Activated CD8-positive, alpha-beta T cell treated with anti-CD3 and anti-CD28 coated beads for 36 hours (primary cell): ENCODE results near the gene PIAS1. TPM values are rescaled to one million over a fixed set of nuclear protein-coding genes. Genes with fewer than 3 reads are reported as not detected.

Experiments used
- ATAC-seq: fragments of 200-7000 bp; cut with Tn5 transposase; one replicate; pipeline ENCODE4 v1.10.0; 2021; ENCODE audit warnings: mild to moderate bottlenecking, moderate library complexity
- CTCF ChIA-PET: fragments of 350-600 bp; sonication (Branson Sonifier 250); formaldehyde crosslinking; loops from one replicate; lab custom pipeline; 2021; ENCODE audit warnings: antibody characterized with exemption; lab: Charles Lee
- POLR2A ChIA-PET: fragments of 350-600 bp; sonication (Branson Sonifier 250); formaldehyde crosslinking; loops from one replicate; lab custom pipeline; 2021; ENCODE audit warnings: antibody characterized with exemption; lab: Charles Lee
- DNase-seq: peaks from one replicate; pipeline ENCODE4 v3.0.0-alpha.2; 2020
- H3K27ac Mint-ChIP-seq: one replicate; pipeline ENCODE4 v1.8.0; 2021; ENCODE audit warnings: mild to moderate bottlenecking, mixed read lengths
- H3K27me3 Mint-ChIP-seq: one replicate; pipeline ENCODE4 v1.8.0; 2021; ENCODE audit warnings: mixed read lengths
- H3K36me3 Mint-ChIP-seq: one replicate; pipeline ENCODE4 v1.8.0; 2021; ENCODE audit warnings: low read depth, mixed read lengths
- H3K4me1 Mint-ChIP-seq: one replicate; pipeline ENCODE4 v1.8.0; 2021; ENCODE audit warnings: low read depth, mixed read lengths
- H3K4me3 Mint-ChIP-seq: one replicate; pipeline ENCODE4 v1.8.0; 2021; ENCODE audit warnings: mild to moderate bottlenecking, moderate library complexity, mixed read lengths
- H3K9me3 Mint-ChIP-seq: one replicate; pipeline ENCODE4 v1.8.0; 2021; ENCODE audit warnings: mixed read lengths
- CTCF ChIP-seq: fragments of 200-600 bp; IDR thresholded peaks from one replicate; pipeline ENCODE4 v1.8.0; 2022; ENCODE audit warnings: antibody characterized with exemption, mild to moderate bottlenecking
- intact Hi-C: fragments of 100-400 bp; cut with micrococcal nuclease; formaldehyde crosslinking; loops from one replicate; pipeline ENCODE4 v1.10.0; 2022
- total RNA-seq, 2 experiments: library from RNA; stranded (reverse); gene quantifications; one replicate each; pipeline ENCODE4 v1.2.3, GENCODE V29; 2021

Gene PIAS1
- total RNA-seq, 2 experiments from 2014 or later, result 26.0 to 29.8 TPM

- DNase-seq (no peak), ATAC-seq (no peak)
- H3K27ac Mint-ChIP-seq, result no peak overlapping the region
- intact Hi-C loops, result no loop called here
- CTCF ChIA-PET, result interaction anchor here (1.2 to 3.3 kb wide), 2 partner anchors 18 to 72 kb away, joined by 3 to 14 read pairs; no protein-coding TSS in a partner anchor
- no peaks in the 10 kb centered on the region for H3K9me3 Mint-ChIP-seq
- H3K4me3 Mint-ChIP-seq, result no peak overlapping the region
- H3K36me3 Mint-ChIP-seq, result no peaks in the 10 kb centered on the region
- POLR2A ChIA-PET, result no interaction called here
- TF ChIP-seq CTCF, result no peak
- peaks cover 2% of the 10 kb centered on the region for H3K27me3 Mint-ChIP-seq
- H3K4me1 Mint-ChIP-seq, result peaks cover 9% of the 10 kb centered on the region
Measured at GRCh38 chr15:68235022-68235421, 180.9 kb downstream of the PIAS1 start.

GRCh38 chr15:68239025-68239424 is 184.9 kb downstream of the PIAS1 start:
- ChIA-PET CTCF (interaction anchor here (1.4 kb wide), 1 partner anchor 14 kb away, joined by 5 read pairs; no protein-coding TSS in a partner anchor), POLR2A (no interaction called here)
- ATAC-seq (no peak), DNase-seq (no peak)
- H3K27me3 Mint-ChIP-seq, result peaks cover 2% of the 10 kb centered on the region
- no peak overlapping the region for H3K4me3 Mint-ChIP-seq
- intact Hi-C loops, result no loop called here
- peaks cover 3% of the 10 kb centered on the region for H3K9me3 Mint-ChIP-seq
- H3K4me1 Mint-ChIP-seq, result no peaks in the 10 kb centered on the region
- peaks cover 5% of the 10 kb centered on the region for H3K36me3 Mint-ChIP-seq
- TF ChIP-seq CTCF, result no peak
- no peak overlapping the region for H3K27ac Mint-ChIP-seq

GRCh38 chr15:68241088-68241935 is 187.2 kb downstream of the PIAS1 start:
- CTCF ChIA-PET, result interaction anchor here (1.9 kb wide), 1 partner anchor 11 kb away, joined by 7 read pairs; no protein-coding TSS in a partner anchor
- DNase-seq (no peak), ATAC-seq (no peak)
- POLR2A ChIA-PET, result interaction anchor here (1.0 kb wide), 1 partner anchor 80 kb away, joined by 3 read pairs; no protein-coding TSS in a partner anchor
- Mint-ChIP-seq H3K9me3 (peaks cover 9% of the 10 kb centered on the region), H3K36me3 (peaks cover 8% of the 10 kb centered on the region), H3K27ac (no peak overlapping the region), H3K4me3 (no peak overlapping the region), H3K27me3 (peaks cover 2% of the 10 kb centered on the region), H3K4me1 (no peaks in the 10 kb centered on the region)
- intact Hi-C loops, result no loop called here
- TF ChIP-seq CTCF, result no peak

Other genes starting within 250 kb of the PIAS1 start
- gene SKOR1, start 228.8 kb upstream of the PIAS1 start, total RNA-seq, result under 1 TPM; 0.09 to 0.25 TPM
- not detected for gene RNU6-1, start 214.3 kb upstream of the PIAS1 start, total RNA-seq
- gene CALML4, start 151.0 kb downstream of the PIAS1 start, total RNA-seq, result 1 to 10 TPM; 6.9 to 7.3 TPM
- gene CLN6, start 175.4 kb downstream of the PIAS1 start, total RNA-seq, result 10 to 100 TPM; 43.1 to 47.2 TPM
- gene FEM1B, start 223.4 kb downstream of the PIAS1 start, total RNA-seq, result 10 to 100 TPM; 37.1 to 44.4 TPM